Measurements from ENCODE around the gene CNR2.

DNA sequence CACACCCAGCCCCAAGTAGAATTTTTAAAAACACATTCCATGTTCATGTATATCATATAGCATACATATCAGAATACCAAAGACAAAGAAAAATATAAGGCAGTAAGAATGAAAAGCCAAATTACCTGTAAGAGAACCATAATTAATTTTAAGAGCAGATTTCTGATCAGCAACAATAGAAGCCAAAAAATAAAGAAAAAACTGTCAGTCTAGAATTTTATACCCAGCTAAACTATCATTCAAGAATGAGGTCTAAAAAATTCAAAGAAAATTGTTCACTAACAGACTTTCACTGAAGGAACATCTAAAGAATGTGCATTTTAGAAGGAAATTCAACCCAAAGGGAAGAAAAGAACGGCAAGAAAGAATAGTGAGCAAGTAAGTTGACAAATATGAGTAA lies 34.5 kb downstream of the CNR2 start:
- TF ChIP-seq CTCF (IDR thresholded peaks at IDR 0.05; ENCODE audit: low read length) (no peak), EZH2 (IDR thresholded peaks at IDR 0.05; ENCODE audit: borderline replicate concordance, low read length) (no peak)
